DOHH2 (cell line): ENCODE measurements around the gene LIM2.

Experiments used
- EZH2phosphoT487 ChIP-seq: fragments of 200-600 bp; sonication (generic); IDR thresholded peaks from 2 replicates; pipeline ENCODE4 v1.6.1; 2017; ENCODE audit warnings: borderline replicate concordance, mild to moderate bottlenecking, antibody characterized with exemption, low read length, moderate library complexity, mixed read lengths
- TF ChIP-seq, protein P1 (sequence below): fragments of 200-600 bp; sonication (generic); IDR thresholded peaks from one replicate; pipeline ENCODE4 v1.5.1; 2014; ENCODE audit warnings: antibody characterized with exemption, mild to moderate bottlenecking, low read depth, low read length; ENCODE audit not compliant: poor library complexity, severe bottlenecking

DNA sequence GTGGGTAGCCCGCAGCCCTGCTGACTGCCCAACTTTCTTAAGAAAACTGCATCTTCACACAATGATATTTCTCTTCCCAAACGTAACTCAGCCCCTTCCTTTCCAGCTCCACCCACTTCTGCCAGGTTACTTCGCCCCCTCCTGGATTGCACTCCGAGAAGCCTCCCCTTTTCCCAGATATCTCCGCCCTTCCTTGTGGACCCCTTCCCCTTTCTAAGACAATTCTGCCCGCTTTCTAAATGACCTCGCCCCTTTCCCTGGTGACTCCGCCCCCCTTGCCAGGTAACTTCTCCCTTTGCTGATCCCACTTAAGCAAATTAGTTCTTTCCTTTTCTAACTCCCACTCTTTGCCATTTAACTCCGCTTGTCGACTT is 48.5 kb downstream of the LIM2 start:
- TF ChIP-seq, protein P1, sequence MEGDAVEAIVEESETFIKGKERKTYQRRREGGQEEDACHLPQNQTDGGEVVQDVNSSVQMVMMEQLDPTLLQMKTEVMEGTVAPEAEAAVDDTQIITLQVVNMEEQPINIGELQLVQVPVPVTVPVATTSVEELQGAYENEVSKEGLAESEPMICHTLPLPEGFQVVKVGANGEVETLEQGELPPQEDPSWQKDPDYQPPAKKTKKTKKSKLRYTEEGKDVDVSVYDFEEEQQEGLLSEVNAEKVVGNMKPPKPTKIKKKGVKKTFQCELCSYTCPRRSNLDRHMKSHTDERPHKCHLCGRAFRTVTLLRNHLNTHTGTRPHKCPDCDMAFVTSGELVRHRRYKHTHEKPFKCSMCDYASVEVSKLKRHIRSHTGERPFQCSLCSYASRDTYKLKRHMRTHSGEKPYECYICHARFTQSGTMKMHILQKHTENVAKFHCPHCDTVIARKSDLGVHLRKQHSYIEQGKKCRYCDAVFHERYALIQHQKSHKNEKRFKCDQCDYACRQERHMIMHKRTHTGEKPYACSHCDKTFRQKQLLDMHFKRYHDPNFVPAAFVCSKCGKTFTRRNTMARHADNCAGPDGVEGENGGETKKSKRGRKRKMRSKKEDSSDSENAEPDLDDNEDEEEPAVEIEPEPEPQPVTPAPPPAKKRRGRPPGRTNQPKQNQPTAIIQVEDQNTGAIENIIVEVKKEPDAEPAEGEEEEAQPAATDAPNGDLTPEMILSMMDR, result no peak
- TF ChIP-seq EZH2phosphoT487, result no peak
